Panc1 (cell line): ENCODE results near the gene ADSS1.

ENCODE experiments used
- POLR2AphosphoS5 ChIP-seq: IDR thresholded peaks from 2 replicates; pipeline ENCODE4 v1.6.1; 2012; ENCODE audit warnings: mild to moderate bottlenecking, low read depth, low read length, moderate library complexity
- SIN3A ChIP-seq: IDR thresholded peaks from 2 replicates; pipeline ENCODE4 v1.6.1; 2012; ENCODE audit warnings: low read depth, mild to moderate bottlenecking, low read length, moderate library complexity, borderline replicate concordance; ENCODE audit not compliant: insufficient read depth
- TF ChIP-seq, protein P1 (sequence below): fragments of 450-650 bp; IDR thresholded peaks from 2 replicates; pipeline ENCODE4 v1.5.1; 2017; ENCODE audit warnings: mild to moderate bottlenecking
- TF ChIP-seq, protein P2 (sequence below), 2 experiments: IDR thresholded peaks; 2 replicates each; pipeline ENCODE4 v1.6.1; 2011 to 2012; ENCODE audit warnings: low read depth in 2 of 2, control low read depth in 1 of 2, low read length in 1 of 2, mild to moderate bottlenecking in 1 of 2, moderate library complexity in 1 of 2; ENCODE audit not compliant: insufficient read depth in 1 of 2

DNA sequence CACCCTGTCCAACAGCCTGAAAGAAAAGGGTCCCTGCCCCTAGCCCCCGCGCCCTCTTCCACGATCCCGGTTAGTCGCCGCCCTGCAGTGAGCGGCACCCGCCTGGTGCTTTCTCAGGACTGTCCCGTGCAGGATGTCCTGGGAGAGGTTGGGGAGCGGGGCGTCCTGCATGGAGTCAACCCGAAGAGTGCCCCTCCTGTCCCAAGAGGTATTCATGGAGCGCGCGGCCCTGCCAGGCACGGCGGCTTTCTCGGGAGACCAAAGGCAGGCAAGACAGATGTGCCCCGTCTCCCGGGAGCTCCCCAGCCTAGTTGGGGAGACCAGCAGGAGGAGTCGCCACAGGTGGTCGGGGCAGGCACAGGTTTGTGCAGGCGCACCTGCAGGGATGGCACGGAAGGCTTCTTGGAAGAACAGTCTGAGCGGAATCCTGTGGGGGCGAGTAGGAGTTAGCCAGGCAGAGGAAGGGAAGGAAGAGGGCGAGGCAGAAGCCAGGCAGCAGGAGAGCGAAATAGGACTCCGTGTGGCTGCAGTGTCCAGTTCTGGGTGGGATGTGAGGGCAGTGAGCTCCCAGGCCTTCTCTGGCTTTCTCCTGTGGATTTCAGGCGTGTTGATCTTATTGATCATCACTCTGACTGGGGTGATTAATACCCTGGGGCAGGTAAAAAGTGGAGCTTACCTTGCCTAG, 29.6 kb downstream of the ADSS1 start:
- TF ChIP-seq, protein P1, sequence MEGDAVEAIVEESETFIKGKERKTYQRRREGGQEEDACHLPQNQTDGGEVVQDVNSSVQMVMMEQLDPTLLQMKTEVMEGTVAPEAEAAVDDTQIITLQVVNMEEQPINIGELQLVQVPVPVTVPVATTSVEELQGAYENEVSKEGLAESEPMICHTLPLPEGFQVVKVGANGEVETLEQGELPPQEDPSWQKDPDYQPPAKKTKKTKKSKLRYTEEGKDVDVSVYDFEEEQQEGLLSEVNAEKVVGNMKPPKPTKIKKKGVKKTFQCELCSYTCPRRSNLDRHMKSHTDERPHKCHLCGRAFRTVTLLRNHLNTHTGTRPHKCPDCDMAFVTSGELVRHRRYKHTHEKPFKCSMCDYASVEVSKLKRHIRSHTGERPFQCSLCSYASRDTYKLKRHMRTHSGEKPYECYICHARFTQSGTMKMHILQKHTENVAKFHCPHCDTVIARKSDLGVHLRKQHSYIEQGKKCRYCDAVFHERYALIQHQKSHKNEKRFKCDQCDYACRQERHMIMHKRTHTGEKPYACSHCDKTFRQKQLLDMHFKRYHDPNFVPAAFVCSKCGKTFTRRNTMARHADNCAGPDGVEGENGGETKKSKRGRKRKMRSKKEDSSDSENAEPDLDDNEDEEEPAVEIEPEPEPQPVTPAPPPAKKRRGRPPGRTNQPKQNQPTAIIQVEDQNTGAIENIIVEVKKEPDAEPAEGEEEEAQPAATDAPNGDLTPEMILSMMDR = no peak
- TF ChIP-seq, protein P2, sequence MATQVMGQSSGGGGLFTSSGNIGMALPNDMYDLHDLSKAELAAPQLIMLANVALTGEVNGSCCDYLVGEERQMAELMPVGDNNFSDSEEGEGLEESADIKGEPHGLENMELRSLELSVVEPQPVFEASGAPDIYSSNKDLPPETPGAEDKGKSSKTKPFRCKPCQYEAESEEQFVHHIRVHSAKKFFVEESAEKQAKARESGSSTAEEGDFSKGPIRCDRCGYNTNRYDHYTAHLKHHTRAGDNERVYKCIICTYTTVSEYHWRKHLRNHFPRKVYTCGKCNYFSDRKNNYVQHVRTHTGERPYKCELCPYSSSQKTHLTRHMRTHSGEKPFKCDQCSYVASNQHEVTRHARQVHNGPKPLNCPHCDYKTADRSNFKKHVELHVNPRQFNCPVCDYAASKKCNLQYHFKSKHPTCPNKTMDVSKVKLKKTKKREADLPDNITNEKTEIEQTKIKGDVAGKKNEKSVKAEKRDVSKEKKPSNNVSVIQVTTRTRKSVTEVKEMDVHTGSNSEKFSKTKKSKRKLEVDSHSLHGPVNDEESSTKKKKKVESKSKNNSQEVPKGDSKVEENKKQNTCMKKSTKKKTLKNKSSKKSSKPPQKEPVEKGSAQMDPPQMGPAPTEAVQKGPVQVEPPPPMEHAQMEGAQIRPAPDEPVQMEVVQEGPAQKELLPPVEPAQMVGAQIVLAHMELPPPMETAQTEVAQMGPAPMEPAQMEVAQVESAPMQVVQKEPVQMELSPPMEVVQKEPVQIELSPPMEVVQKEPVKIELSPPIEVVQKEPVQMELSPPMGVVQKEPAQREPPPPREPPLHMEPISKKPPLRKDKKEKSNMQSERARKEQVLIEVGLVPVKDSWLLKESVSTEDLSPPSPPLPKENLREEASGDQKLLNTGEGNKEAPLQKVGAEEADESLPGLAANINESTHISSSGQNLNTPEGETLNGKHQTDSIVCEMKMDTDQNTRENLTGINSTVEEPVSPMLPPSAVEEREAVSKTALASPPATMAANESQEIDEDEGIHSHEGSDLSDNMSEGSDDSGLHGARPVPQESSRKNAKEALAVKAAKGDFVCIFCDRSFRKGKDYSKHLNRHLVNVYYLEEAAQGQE (IDR thresholded peaks at IDR 0.05; ENCODE audit: insufficient read depth in 1 of 2, low read depth in 2 of 2, low read length in 1 of 2) = no peak
- no peak for TF ChIP-seq SIN3A
- TF ChIP-seq POLR2AphosphoS5 = no peak
